Measurements from ENCODE around the gene HDAC4. TPM values are rescaled to one million over a fixed set of nuclear protein-coding genes. Genes with fewer than 3 reads are reported as not detected.

The HDAC4 gene
- total and polyA plus RNA-seq, 10 of the 15 experiments (the other 5 are each of a cell fraction or from before 2014, with no cell fraction given) = 0.22 to 15.7 (median 4.8) TPM

DNA sequence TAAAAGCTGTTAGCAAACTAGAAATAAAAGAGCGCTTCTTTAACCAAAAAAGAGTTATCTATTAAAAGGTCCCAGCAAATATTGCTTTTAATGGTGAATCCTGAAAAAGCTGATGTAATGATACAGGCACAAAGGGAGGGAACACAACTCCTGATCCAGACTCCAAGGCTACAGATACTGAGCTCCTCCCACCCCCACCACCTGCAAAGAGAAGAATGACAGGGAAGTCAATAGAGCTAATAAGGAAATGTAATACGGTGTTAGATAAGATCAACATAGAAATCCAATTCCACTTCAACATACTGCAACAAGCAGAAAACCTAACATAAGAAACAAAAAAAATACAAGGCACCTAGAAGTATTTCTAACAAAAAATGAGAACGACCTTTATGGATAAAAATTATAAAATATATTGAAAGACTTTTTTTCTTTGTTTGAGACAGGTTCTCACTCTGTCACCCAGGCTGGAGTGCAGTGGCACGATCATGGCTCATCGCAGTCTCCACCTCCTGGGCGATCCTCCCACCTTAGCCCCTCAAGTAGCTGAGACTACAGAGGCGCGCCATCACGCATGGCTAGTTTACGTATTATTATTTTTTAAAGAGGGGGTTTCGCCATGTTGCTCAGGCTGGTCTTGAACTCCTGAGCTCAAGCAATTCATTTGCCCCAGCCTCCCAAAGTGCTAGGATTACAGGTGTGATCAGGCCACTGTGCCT, 192.2 kb downstream of the HDAC4 start:
- FAIRE-seq (no peak), ATAC-seq (no peak), DNase-seq (ENCODE audit: low read depth, low spot score) (no peak)
- Histone ChIP-seq H4K20me1 (ENCODE audit: control insufficient read depth, insufficient read depth) (no peaks in the 10 kb centered on the region; the same call in 1 of the 2 replicates), H3K4me2 (ENCODE audit: control insufficient read depth, insufficient read depth) (no peak overlapping the region), H3K27me3 (replicated peaks in 1 of 2; ENCODE audit: control insufficient read depth in 2 of 2, insufficient read depth in 2 of 2, low read length in 1 of 2) (no peaks in the 10 kb centered on the region), H3K9me3 (replicated peaks; ENCODE audit: control insufficient read depth, insufficient read depth, low read length) (no peaks in the 10 kb centered on the region), H2AFZ (ENCODE audit: control insufficient read depth, low read depth, low read length) (no peak overlapping the region), H3K36me3 (ENCODE audit: control insufficient read depth in 2 of 2, insufficient read depth in 2 of 2, low read length in 1 of 2) (no peaks in the 10 kb centered on the region), H3K27ac (ENCODE audit: control insufficient read depth, insufficient read depth) (no peak overlapping the region), H3K9ac (ENCODE audit: control insufficient read depth, insufficient read depth, low read length) (no peak overlapping the region), H3K4me3 (no peak overlapping the region), H3K4me1 (ENCODE audit: control insufficient read depth, insufficient read depth, low read length) (no peaks in the 10 kb centered on the region), H3K79me2 (ENCODE audit: control insufficient read depth, insufficient read depth, low read length) (no peaks in the 10 kb centered on the region)
- no peak for TF ChIP-seq SUZ12 (IDR thresholded peaks at IDR 0.05; ENCODE audit: unreplicated experiment)
- TF ChIP-seq, protein P1, sequence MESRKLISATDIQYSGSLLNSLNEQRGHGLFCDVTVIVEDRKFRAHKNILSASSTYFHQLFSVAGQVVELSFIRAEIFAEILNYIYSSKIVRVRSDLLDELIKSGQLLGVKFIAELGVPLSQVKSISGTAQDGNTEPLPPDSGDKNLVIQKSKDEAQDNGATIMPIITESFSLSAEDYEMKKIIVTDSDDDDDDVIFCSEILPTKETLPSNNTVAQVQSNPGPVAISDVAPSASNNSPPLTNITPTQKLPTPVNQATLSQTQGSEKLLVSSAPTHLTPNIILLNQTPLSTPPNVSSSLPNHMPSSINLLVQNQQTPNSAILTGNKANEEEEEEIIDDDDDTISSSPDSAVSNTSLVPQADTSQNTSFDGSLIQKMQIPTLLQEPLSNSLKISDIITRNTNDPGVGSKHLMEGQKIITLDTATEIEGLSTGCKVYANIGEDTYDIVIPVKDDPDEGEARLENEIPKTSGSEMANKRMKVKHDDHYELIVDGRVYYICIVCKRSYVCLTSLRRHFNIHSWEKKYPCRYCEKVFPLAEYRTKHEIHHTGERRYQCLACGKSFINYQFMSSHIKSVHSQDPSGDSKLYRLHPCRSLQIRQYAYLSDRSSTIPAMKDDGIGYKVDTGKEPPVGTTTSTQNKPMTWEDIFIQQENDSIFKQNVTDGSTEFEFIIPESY (IDR thresholded peaks at IDR 0.05) = no peak
- no peak for TF ChIP-seq TCF12 (IDR thresholded peaks at IDR 0.05; ENCODE audit: low read depth, low read length)
- TF ChIP-seq, protein P2, sequence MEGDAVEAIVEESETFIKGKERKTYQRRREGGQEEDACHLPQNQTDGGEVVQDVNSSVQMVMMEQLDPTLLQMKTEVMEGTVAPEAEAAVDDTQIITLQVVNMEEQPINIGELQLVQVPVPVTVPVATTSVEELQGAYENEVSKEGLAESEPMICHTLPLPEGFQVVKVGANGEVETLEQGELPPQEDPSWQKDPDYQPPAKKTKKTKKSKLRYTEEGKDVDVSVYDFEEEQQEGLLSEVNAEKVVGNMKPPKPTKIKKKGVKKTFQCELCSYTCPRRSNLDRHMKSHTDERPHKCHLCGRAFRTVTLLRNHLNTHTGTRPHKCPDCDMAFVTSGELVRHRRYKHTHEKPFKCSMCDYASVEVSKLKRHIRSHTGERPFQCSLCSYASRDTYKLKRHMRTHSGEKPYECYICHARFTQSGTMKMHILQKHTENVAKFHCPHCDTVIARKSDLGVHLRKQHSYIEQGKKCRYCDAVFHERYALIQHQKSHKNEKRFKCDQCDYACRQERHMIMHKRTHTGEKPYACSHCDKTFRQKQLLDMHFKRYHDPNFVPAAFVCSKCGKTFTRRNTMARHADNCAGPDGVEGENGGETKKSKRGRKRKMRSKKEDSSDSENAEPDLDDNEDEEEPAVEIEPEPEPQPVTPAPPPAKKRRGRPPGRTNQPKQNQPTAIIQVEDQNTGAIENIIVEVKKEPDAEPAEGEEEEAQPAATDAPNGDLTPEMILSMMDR (IDR thresholded peaks at IDR 0.05 in 2 of 3, conservative IDR thresholded peaks at IDR 0.05 in 1 of 3; ENCODE audit: control insufficient read depth in 2 of 3, extremely low read depth in 1 of 3, insufficient read depth in 1 of 3, low read depth in 3 of 3, low read length in 3 of 3) = no peak
- intact Hi-C loops (cut with micrococcal nuclease; ENCODE audit: unreplicated experiment) = no loop called here
- ChIA-PET POLR2A (no interaction called here), RAD21 (ENCODE audit: unreplicated experiment) (no interaction called here), SMC1A (ENCODE audit: uncharacterized antibody, unreplicated experiment) (interaction anchor here (0.6 to 0.7 kb wide), 2 partner anchors 62 to 845 kb away, joined by 3 read pairs; no protein-coding TSS in a partner anchor), CTCF (interaction anchor here (0.8 kb wide), 1 partner anchor 13 kb away, joined by 3 read pairs; no protein-coding TSS in a partner anchor)
- in situ Hi-C loops (cut with MboI) = no loop called here
- BruUV-seq (replicated peaks) = no TSS peak
- 89% methylated on average over 11 of the region's 11 CpGs for WGBS (ENCODE audit: insufficient coverage, insufficient replicate concordance, low lambda C conversion rate, missing lambda C conversion rate)

Measured in GM12878 (cell line).